Measurements from ENCODE around the gene SERP2. TPM values are rescaled to one million over a fixed set of nuclear protein-coding genes. Genes with fewer than 3 reads are reported as not detected.

SERP2 gene
- total and polyA plus RNA-seq, 2 of the 8 experiments (the other 6 are each of a cell fraction or from before 2014, with no cell fraction given) = 2.0 to 2.3 TPM

GRCh38 chr13:44336934-44337333 is 36.7 kb upstream of the SERP2 start:
- Histone ChIP-seq H3K23me2 (ENCODE audit: low read depth, low read length) (no peaks in the 10 kb centered on the region), H2BK20ac (ENCODE audit: low read length) (no peak overlapping the region), H3K18ac (ENCODE audit: extremely low read depth, low read length) (no peak overlapping the region), H2BK12ac (ENCODE audit: low read depth, low read length) (no peak overlapping the region), H3K4ac (replicated peaks; ENCODE audit: insufficient read length, low read depth, low read length) (no peak overlapping the region), H3K79me1 (ENCODE audit: low read depth, low read length) (no peaks in the 10 kb centered on the region), H2BK15ac (ENCODE audit: low read length) (no peak overlapping the region), H3K4me1 (replicated peaks in 1 of 4; ENCODE audit: control insufficient read depth in 3 of 4, insufficient read depth in 4 of 4, low read length in 3 of 4) (no peaks in the 10 kb centered on the region; a peak in 1 of 7 replicates), H2BK5ac (ENCODE audit: low read depth, low read length) (no peak overlapping the region), H3K56ac (replicated peaks; ENCODE audit: insufficient read length, low read depth, low read length) (no peak overlapping the region), H4K91ac (replicated peaks; ENCODE audit: insufficient read length, low read length) (no peak overlapping the region), H4K8ac (ENCODE audit: extremely low read depth, insufficient read depth, low read length) (no peak overlapping the region), H2AK5ac (ENCODE audit: low read depth, low read length) (no peak overlapping the region), H4K5ac (ENCODE audit: insufficient read length, low read depth, low read length) (no peak overlapping the region), H4K20me1 (replicated peaks in 1 of 2; ENCODE audit: control insufficient read depth in 1 of 2, insufficient read depth in 2 of 2, low read length in 2 of 2) (no peaks in the 10 kb centered on the region), H2AFZ (ENCODE audit: low read length) (no peak overlapping the region), H3K23ac (ENCODE audit: insufficient read length) (no peak overlapping the region), H3K4me2 (ENCODE audit: insufficient read depth in 1 of 2, low read depth in 2 of 2, low read length in 2 of 2) (no peak overlapping the region), H3K9me3 (ENCODE audit: insufficient read depth in 2 of 2, low read depth in 1 of 2, low read length in 1 of 2) (no peaks in the 10 kb centered on the region), H3K36me3 (ENCODE audit: control insufficient read depth in 2 of 4, insufficient read depth in 4 of 4, low read length in 3 of 4) (no peaks in the 10 kb centered on the region), H2BK120ac (replicated peaks; ENCODE audit: low read depth, low read length) (no peak overlapping the region), H3K14ac (ENCODE audit: insufficient read length) (no peak overlapping the region), H3K27me3 (replicated peaks in 1 of 4; ENCODE audit: control insufficient read depth in 3 of 4, extremely low read depth in 1 of 4, insufficient read depth in 3 of 4, low read length in 3 of 4) (no peaks in the 10 kb centered on the region), H3K27ac (ENCODE audit: low read depth, low read length) (no peak overlapping the region), H3K9ac (replicated peaks in 1 of 4; ENCODE audit: extremely low read depth in 1 of 4, low read depth in 3 of 4, low read length in 3 of 4) (no peak overlapping the region), H3K4me3 (ENCODE audit: extremely low read depth in 1 of 4, insufficient read depth in 2 of 4, low read depth in 3 of 4, low read length in 4 of 4) (no peak overlapping the region), H3K79me2 (ENCODE audit: control insufficient read depth in 1 of 2, insufficient read depth in 2 of 2, low read length in 2 of 2) (no peaks in the 10 kb centered on the region)
- no peak for DNase-seq (ENCODE audit: low read depth in 1 of 2, low spot score in 2 of 2)
- FAIRE-seq = no peak
- no peak for TF ChIP-seq GTF2F1 (IDR thresholded peaks at IDR 0.05; ENCODE audit: borderline replicate concordance, low read depth, low read length)
- TF ChIP-seq BRCA1 (IDR thresholded peaks at IDR 0.05; ENCODE audit: low read depth, low read length) = no peak
- no peak for TF ChIP-seq YY1 (IDR thresholded peaks at IDR 0.05; ENCODE audit: low read depth, low read length)
- no peak for TF ChIP-seq RNF2 (IDR thresholded peaks at IDR 0.05; ENCODE audit: borderline replicate concordance, low read depth, low read length, missing control alignments, poor library complexity, severe bottlenecking)
- no peak for TF ChIP-seq JUN (IDR thresholded peaks at IDR 0.05; ENCODE audit: low read depth, low read length)
- no peak for TF ChIP-seq SUZ12 (IDR thresholded peaks at IDR 0.05; ENCODE audit: low read length)
- no peak for TF ChIP-seq KDM5A (IDR thresholded peaks at IDR 0.05; ENCODE audit: low read length)
- TF ChIP-seq KDM1A (IDR thresholded peaks at IDR 0.05; ENCODE audit: borderline replicate concordance, low read length) = no peak
- TF ChIP-seq SRF (IDR thresholded peaks at IDR 0.05; ENCODE audit: low read depth, low read length) = no peak
- no peak for TF ChIP-seq PHF8 (conservative IDR thresholded peaks at IDR 0.05; ENCODE audit: low read depth, low read length)
- TF ChIP-seq SIX5 (IDR thresholded peaks at IDR 0.05; ENCODE audit: low read depth, low read length) = no peak
- no peak for TF ChIP-seq GABPA (IDR thresholded peaks at IDR 0.05; ENCODE audit: borderline replicate concordance, insufficient read depth, low read length)
- no peak for TF ChIP-seq RXRA (IDR thresholded peaks at IDR 0.05; ENCODE audit: insufficient read depth, low read depth, low read length)
- no peak for TF ChIP-seq CHD2 (IDR thresholded peaks at IDR 0.05; ENCODE audit: low read length)
- ChIA-PET CTCF (ENCODE audit: partially characterized antibody) (interaction anchor here (0.6 kb wide), 1 partner anchor 357 kb away, joined by 3 read pairs; no protein-coding TSS in a partner anchor), POLR2A (ENCODE audit: partially characterized antibody) (no interaction called here)
- 84% methylated on average over 4 of the region's 4 CpGs; no CpG with 5 or more reads in 1 of the 2 experiments for WGBS, 2 experiments (ENCODE audit: extremely low coverage in 1 of 2, insufficient coverage in 1 of 2, insufficient read length in 1 of 2, insufficient replicate concordance in 2 of 2, low coverage in 1 of 2, low lambda C conversion rate in 2 of 2, missing lambda C conversion rate in 1 of 2)
